ENCODE results near the gene PGA5.

GRCh38 chr11:61287338-61287977, 46.5 kb downstream of the PGA5 start:
- no peak for TF ChIP-seq POLR2A (IDR thresholded peaks at IDR 0.05)
- no peak for TF ChIP-seq CTCF (IDR thresholded peaks at IDR 0.05)

Data from esophagus squamous epithelium (tissue), 4 donors.